Superior temporal gyrus (tissue), 1 donor: ENCODE results near the gene SLC2A5.

Experiments
- DNase-seq: peaks from one replicate; pipeline ENCODE4 v3.0.0-alpha.2; 2016; ENCODE audit errors: extremely low spot score

Gene SLC2A5

GRCh38 chr1:9062021-9062471 is 7.4 kb downstream of the SLC2A5 start:
- DNase-seq: no peak

DNA sequence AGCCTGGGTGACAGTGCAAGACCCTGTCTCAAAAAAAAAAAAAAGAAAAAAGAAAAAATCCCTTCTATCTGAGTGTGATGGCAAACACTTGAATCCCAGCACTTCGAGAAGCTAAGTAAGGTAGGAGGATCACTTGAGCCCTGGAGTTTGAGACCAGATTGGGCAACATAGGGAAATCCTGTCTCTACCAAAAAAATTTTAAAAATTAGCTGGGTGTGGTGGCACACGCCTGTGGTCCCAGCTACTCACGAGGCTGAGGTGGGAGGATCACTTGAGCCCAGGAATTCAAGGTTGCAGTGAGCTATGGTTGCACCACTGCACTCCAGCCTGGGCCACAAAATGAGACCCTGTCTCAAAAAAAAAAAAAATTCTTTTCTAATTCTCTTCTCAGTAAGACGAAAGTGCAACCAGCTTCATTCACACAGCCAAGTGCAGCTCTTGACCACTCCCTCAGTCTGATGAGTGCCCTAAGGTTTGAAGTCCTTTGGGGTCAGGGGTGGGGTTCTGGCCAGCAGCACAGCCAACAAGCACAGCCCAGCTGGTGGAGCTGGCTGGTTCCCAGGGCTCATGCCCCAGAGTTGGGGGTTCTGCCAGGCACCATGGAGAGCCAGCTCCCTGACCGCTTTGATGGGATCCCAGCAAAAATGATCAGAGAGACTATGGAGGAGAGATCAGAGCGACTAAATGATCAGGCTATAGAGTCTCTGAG is 8.0 kb downstream of the SLC2A5 start:
- no peak for DNase-seq

DNA sequence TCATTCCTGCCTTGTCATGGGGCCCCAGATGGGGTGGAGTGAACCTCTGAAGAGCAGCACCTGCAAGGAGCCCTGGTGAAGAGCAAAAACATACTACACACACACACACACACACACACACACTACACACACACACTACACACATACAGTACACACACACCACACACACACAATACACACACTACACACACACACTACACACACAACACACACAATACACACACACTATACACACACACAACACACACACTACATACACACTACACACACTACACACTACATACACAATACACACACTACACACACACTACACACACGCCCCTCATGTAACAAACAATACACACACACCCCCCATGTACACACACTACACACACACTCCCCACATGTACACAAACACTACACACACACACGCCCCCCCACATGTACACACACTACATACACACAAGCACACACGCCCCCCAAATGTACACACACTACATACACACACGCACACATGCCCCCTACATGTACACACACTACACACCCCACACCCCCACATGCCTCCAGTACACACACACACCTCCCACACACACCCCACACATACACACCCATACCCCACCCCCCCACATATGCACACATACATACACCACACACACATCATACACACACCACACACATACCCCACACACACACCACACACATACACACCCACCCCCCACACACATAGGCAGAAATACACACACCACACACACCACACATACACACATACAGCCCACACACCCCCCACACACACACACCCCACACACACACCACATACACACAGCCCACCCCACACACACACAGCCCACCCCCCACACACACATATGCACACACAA is 9.3 kb downstream of the SLC2A5 start:
- DNase-seq: no peak

DNA sequence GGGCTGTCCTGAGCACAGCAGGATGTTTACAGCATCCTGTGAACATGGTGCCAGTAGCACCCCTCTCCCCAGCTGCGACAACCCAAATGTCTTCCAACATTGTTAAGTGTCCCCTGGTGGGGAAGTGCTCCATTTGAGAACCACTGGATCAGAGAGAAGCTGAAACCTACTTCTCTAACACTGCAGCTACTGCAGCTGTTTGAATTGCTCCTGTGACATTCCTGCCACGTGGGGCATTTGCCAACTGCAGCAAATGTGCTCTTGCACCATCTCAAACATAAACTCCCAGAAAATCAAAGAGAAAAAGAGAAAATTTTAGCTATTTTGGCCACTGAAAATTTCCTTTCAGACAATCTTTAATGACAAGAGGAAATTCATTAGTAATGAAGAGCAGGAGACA is 11.0 kb downstream of the SLC2A5 start:
- no peak for DNase-seq

GRCh38 chr1:9057851-9058250 is 11.6 kb downstream of the SLC2A5 start:
- no peak for DNase-seq

DNA sequence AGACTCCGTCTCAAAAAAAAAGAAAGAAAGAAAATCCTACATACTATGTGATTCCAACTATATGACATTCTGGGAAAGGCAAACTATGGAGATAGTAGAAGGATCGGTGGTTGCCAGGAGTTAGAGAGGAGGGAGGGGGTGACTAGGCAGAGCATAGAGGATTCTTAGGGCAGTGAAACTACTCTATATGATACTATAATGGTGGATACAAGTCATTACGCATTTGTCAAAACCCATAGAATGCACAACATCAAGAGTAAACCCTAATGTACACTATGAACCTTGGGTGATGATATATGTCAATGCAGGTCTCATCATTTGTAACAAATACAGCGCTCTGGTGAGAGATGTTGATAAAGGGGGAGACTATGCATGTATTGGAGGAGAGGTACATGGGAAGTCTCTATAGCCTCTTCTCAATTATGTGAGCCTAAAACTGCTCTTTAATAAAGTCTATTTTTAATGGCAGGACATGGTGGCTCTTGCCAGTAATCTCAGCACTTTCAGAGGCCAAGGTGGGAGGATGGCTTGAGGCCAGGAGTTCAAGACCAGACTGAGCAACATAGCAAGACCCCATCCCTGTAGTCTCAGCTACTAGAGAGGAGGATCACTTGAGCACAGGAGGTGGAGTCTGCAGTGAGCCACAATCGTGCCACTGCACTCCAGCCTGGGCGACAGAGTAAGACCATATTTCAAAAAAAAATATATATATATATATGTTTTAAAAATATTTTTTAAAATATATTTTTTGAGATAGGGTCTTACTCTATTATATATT is 17.0 kb downstream of the SLC2A5 start:
- DNase-seq: no peak

GRCh38 chr1:9051379-9051778 is 18.1 kb downstream of the SLC2A5 start:
- no peak for DNase-seq

DNA sequence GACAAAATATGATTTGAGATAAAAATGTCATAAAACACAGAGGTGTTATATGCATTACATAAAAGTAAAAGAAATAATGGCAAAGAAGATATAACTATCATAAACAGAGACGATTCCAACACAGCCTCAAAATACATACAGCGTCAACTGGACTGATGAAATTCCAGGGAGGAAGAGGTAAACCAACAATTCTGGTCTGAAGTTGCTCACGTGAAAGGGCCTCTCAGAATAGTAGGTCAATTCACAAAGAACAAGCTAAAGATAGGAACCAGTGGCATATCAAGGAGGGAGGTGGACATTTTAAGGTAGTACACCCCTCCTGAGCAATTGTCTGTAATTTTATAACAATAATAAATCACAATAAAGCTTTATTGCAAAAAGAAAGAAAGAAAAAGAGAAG is 18.6 kb downstream of the SLC2A5 start:
- DNase-seq: no peak

- DNase-seq: no peak
Measured at GRCh38 chr1:9048551-9048950, 20.9 kb downstream of the SLC2A5 start.

DNA sequence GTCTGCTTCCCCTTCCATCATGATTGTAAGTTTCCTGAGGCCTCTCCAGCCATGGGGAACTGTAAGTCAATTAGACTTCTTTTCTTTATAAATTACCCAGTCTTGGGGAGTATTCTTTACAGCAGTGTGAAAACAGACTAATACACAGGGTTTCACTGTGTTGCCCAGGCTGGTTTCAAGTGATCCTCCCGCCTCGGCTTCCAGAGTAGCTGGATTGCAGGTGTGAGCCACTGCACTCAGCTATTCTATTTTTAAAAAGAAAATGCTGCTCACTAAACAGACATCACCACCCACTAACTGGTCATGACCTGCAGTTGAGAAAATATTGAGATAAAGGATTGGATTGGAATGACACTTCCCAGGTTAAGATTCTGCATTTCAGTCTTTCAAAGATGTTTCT is 22.4 kb downstream of the SLC2A5 start:
- no peak for DNase-seq

DNA sequence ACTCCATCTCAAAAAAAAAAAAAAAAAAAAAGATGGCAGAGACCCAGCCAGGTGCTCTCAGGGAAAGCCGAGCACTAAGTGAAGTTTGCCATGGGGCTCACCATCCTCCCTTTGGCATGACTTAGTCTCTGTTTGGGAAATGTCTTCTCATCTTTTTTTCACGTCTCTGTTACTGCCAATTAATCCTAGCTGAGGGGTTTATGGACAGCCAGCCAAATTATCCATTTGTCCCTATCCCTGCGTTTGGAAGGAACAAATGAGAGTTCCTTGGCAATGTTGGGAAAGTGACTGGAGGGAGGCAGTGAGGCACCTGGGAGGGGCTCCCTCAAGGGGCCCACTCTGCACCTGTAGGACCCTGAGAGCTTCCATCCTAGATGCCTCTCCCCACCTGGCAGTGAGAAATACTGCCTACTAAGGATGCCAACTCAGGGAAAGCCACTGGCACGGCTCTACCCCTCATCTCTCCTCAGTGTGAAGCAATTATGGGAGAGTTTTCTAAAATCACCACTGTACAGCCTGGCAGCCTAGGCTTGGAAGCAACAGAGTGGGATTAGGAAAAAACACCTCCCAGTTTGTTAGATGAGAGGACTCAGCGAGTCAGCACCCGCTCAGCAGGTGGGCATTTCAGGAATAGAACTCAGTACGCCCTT is 23.4 kb downstream of the SLC2A5 start:
- DNase-seq: no peak

DNA sequence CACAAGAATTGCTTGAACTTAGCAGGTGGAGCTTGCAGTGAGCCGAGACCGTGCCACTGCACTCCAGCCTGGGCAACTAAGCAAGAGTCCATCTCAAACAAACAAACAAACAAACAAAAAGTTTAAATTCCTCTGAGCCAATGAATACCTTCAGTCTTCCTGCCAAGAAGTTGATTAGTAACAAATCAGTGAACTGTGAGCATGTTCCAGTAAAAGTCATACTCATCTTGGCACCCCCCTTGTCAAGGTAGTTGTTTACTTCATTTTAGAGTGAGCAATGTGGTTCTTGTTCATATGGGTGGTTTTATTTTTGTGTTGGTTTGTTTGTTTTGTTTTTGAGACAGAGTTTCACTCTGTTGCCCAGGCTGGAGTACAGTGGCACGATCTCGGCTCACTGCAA is 25.2 kb downstream of the SLC2A5 start:
- no peak for DNase-seq

DNA sequence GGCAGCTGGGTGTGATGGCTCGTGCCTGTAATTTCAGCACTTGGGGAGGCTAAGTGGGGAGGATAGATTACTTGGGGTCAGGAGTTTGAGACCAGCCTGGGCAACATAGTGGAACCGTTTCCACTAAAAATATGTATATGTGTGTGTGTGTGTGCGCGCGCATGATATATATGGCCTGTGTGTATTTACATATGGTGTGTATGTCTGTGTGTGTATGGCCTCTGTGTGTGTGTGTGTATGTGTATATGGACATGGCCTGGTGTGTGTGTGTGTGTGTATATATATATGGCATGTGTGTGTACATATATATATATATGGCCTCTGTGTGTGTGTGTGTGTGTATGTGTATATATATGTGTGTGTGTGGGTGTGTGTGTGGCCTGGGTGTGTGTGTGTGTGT is 27.2 kb downstream of the SLC2A5 start:
- no peak for DNase-seq

DNA sequence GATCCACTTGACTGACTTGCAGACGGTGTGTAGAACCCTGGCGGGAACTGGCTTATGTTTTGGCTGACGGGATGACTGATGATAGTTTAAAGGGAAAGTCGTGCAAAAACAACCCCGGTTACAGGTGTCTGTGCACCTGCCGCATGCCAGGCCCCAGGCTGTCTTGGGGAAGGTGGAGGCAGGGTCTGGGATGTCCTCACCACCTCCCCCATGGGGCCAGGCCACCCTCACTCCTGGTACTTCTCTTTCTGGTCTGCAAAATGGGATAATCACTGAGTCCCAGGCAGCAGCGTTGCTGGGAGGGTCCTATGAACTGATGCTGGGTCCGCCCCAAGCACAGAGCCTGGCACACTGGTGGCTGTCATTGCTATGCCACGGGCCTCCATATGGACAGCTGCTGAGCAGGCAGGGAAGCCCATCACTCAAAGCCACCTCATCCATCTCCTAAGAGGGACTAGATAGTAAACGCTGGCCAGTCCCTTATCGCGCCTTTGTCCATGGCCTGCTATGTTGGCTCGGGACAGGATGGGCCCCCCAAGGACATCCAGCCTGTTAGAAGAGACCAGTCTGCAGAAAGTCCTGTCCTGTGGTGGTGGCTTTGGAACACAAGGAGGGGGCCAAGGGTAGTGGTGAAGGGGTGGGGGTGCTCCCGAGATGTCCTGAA is 28.2 kb downstream of the SLC2A5 start:
- DNase-seq: no peak

DNA sequence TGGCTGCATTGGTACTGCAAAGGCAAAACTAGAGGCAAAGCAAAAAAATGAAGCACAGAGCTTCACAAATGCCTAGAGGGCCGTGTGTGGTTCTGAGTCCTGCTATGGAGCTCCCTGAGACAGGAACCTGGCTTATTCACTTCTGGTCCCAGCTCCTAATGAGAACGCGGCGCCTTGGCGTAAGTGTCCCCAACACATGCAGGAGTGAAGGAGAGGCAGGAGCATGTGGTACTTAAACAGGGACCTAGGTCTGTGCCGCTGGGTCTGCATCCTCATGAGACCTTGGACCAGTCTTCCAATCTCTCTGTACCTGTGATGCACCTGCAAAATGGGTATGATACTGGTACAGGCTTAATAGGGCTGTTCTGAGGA is 28.8 kb downstream of the SLC2A5 start:
- DNase-seq: no peak

DNA sequence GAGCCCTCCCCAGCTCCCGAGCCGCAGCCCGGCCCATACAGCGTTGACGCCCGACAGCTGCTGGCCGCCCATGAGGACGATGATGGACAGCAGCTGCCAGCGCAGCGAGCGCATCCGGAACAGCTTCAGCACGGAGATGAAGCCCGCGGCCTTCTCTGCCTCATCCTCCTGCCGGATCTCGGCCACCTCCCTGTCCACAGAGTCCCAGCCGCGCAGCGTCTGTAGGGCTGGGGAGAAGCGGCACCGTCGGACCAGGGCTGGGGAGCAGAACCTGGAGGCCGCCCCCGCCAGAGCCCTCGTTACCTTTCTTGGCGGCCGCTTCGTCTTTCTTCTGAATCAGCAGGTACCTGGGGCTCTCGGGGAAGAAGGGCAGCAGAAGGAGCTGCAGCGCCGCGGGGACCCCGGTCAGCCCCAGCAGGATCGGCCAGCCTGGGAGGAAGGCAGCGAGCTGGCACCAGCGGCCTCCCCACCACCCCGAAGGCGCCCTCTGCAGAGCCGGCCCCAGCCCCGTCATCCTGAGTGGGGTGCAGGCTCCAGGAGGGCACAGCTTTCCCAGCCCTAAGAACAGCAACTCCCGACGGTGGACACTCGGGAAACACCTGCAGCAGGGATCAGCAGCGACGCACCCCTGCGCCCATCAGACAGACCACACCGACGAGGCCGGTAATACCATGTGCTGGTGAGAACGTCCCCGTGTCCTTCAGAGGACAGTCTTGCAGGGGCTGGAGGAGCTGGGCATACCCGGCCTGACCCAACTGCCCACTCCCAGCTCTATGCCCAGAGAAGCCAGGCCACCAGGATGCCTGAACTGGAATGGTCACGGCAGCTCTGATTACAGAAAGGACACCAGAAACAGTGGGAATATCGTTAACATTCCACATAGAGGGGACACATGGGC is 29.4 kb downstream of the SLC2A5 start:
- no peak for DNase-seq

DNA sequence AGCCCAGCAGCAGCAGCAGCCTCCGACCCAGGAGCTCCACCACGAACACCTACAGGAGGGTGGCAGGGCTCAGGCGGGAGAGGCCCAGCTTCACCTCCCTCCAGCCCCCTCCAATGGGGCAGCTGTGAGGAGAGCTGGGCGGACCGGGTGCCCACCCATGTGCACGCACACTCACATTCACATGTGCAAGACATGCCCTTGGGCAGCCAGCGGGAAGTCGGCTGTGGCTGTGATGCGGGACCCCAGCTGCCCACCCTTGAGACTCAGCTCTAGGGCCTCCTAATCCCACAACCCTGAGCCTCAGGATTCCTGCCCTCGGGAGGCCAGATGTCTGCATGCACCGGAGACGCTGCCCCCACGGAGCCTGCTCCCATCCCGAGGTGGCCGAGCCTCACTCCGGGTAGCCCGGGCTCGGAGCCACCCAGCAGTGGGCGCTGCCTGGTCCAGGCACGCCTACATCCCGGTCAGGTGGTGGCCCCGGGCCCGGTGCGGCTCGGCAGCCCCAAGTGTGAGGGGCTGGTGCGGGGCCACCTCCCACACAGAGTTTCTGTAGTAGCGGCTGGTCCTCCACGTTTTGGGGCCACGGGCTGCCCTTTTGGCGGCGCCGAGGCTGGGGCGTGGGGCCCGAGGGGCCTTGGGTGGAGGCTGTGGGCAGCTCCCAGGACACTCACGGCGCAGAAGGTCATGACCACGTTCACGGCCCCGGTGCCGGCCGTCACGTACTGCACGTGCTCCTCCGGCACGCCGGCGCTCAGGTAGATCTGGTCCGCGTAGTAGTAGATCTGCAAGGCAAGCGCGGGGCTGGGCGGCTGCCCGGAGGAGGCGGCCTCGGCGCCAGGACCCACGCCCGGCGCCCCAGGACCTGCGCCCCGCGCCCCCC is 30.3 kb downstream of the SLC2A5 start:
- no peak for DNase-seq

GRCh38 chr1:9038338-9038650 is 31.1 kb downstream of the SLC2A5 start:
- no peak for DNase-seq

DNA sequence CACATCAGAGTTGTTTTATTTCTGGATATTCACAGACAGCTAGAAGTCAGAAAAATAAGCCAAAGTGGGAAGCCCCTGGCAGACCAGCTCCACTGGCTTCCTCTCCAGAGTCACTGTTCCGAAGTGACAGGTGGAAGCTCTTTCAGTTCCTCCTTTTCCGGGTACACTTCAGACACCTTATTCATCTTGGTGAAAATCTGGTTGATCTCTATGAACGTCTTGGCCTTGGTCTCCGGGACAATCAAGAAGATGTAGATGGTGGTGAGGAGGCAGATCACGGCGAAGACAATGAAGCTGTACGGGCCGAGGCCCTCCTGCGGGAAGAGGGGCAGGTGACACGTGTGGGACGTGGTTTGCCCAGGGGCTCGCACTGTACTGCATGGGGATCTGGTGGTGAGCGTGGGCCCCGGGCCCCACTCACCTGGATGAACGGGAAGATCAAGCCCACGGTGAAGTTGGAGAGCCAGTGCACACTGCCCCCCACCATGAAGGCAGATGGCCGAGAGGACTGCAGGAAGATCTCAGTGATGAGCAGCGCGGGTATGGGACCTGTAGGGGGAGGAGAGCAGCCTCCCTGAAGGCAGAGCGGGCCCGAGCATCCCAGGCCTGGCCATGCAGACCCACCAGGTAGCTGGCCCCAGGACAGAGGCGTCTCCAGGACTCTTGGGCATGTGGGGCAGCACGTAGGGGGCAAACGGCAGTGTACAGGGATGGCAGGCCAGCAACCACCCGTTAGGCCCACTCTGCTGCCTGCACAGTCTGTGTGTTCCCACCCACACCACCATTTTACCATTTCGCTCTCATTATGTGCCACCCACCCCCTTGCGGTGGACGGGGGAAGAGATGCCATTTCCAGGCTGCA is 31.7 kb downstream of the SLC2A5 start:
- DNase-seq: no peak
